ENCODE results near the gene SUB1. TPM values are rescaled to one million over a fixed set of nuclear protein-coding genes. Genes with fewer than 3 reads are reported as not detected.

The SUB1 gene
- total and polyA plus RNA-seq, 8 donors, result 42.0 to 198 (median 119) TPM

DNA sequence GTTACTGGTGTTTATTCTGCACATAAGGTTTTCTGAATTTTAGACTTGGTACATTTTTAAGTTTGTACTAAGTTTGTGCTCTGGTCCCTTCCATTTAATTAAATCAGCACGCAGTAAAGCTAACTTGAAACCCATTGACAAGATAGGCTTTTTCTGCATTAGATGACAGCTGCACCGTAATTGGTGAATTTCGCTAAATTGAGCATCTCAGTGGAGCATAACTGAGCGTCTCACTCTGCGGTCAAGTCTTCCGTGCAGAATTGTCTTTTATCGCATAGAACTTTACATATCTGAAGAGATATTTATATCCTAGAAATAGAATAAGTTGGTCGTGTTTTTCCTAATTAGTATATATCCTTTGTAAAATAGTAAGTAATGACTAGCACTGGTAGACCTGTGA lies 4.1 kb downstream of the SUB1 start:
- peaks cover 7 to 72% (median 38%) of the 10 kb centered on the region in 4 donors for H3K4me1 ChIP-seq
- WGBS, 5 donors, result 85 to 87% (median 86%) methylated on average over 8 of the region's 8 CpGs
- H3K4me3 ChIP-seq, result no peak overlapping the region
- H3K27me3 ChIP-seq, result no peaks in the 10 kb centered on the region
- no peak for TF ChIP-seq POLR2A (IDR thresholded peaks at IDR 0.05)
- TF ChIP-seq, protein P1, sequence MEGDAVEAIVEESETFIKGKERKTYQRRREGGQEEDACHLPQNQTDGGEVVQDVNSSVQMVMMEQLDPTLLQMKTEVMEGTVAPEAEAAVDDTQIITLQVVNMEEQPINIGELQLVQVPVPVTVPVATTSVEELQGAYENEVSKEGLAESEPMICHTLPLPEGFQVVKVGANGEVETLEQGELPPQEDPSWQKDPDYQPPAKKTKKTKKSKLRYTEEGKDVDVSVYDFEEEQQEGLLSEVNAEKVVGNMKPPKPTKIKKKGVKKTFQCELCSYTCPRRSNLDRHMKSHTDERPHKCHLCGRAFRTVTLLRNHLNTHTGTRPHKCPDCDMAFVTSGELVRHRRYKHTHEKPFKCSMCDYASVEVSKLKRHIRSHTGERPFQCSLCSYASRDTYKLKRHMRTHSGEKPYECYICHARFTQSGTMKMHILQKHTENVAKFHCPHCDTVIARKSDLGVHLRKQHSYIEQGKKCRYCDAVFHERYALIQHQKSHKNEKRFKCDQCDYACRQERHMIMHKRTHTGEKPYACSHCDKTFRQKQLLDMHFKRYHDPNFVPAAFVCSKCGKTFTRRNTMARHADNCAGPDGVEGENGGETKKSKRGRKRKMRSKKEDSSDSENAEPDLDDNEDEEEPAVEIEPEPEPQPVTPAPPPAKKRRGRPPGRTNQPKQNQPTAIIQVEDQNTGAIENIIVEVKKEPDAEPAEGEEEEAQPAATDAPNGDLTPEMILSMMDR (IDR thresholded peaks at IDR 0.05), result no peak
- H3K36me3 ChIP-seq, result peaks cover 30 to 58% (median 55%) of the 10 kb centered on the region in 4 donors
- no peak overlapping the region for H3K27ac ChIP-seq
- DNase-seq, result no peak
- peaks cover 0 to 7% (median 0%) of the 10 kb centered on the region in 4 donors for H3K9me3 ChIP-seq
- intact Hi-C loops (cut with DNase I; ENCODE audit: low total_unique reads), result no loop called here

DNA sequence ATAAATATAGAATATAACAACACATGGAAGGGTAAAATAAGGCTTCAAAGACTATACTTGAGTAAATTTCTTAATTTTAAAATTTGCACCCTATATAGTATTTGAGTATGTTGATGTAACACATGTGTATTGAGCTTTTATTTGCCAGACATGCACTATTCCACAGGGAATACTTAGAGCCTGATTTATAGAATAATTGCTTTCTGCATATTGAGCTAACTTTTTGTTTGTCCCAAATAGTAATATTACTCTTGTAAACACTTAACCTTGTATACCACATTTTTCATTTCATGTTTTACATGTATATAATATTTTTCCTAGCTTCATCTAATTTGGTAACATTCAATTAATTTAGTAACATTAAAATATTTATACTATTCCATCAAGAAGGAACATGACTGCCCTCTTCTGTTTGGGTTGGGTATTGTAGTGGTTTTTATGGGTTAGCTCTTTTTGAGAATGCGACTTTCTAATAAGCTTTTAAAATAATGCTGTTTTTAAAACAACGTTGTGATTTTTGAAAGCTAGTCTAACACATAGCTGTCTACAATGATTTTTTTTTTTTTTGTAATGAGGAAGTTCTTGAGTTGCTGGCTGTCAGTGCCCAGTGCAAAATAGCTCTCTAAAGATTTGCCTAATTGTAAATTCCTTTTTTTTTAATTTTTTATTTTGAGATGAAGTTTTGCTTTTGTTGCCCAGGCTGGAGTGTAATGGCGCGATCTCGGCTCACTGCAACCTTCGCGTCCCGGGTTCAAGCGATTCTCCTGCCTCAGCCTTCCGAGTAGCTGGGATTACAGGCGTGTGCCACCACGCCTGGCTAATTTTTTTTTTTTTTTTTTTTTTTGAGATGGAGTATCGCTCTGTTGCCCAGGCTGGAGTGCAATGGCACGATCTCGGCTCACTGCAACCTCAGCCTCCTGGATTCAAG lies 4.8 kb downstream of the SUB1 start:
- intact Hi-C loops (cut with DNase I; ENCODE audit: low total_unique reads), result loop anchor here (5.0 kb wide), 1 partner anchor 98 kb away; no protein-coding TSS in a partner anchor
- TF ChIP-seq, protein P1 (IDR thresholded peaks at IDR 0.05), result peak in 5 of 7 experiments; percentile 40 to 85 (median 72)
- TF ChIP-seq EP300 (IDR thresholded peaks at IDR 0.05), result no peak
- 79 to 85% (median 83%) methylated on average over 13 to 15 of the region's 15 CpGs for WGBS, 5 donors
- H3K27ac ChIP-seq, result no peak overlapping the region
- H3K4me1 ChIP-seq, result peaks cover 7 to 72% (median 35%) of the 10 kb centered on the region in 4 donors
- H3K9me3 ChIP-seq, result no peaks in the 10 kb centered on the region
- no peaks in the 10 kb centered on the region for H3K27me3 ChIP-seq
- DNase-seq, result peak in 1 of 2 donors; percentile 80
- H3K4me3 ChIP-seq, result no peak overlapping the region
- H3K36me3 ChIP-seq, result peaks cover 30 to 66% (median 63%) of the 10 kb centered on the region in 4 donors

GRCh38 chr5:32595118-32595517 lies 9.8 kb downstream of the SUB1 start:
- H3K4me1 ChIP-seq, result peaks cover 6 to 78% (median 30%) of the 10 kb centered on the region in 4 donors
- no peak overlapping the region for H3K4me3 ChIP-seq
- TF ChIP-seq POLR2A (IDR thresholded peaks at IDR 0.05) (no peak), EP300 (IDR thresholded peaks at IDR 0.05) (no peak), POLR2AphosphoS5 (IDR thresholded peaks at IDR 0.05) (no peak)
- TF ChIP-seq, protein P1 (IDR thresholded peaks at IDR 0.05), result no peak
- no peak overlapping the region for H3K27ac ChIP-seq
- intact Hi-C loops (cut with DNase I; ENCODE audit: low total_unique reads), result no loop called here
- peaks cover 23 to 89% (median 88%) of the 10 kb centered on the region in 4 donors for H3K36me3 ChIP-seq
- 55 to 74% (median 66%) methylated on average over 2 of the region's 2 CpGs for WGBS, 5 donors
- H3K9me3 ChIP-seq, result no peaks in the 10 kb centered on the region
- H3K27me3 ChIP-seq, result no peaks in the 10 kb centered on the region
- no peak for DNase-seq

- intact Hi-C loops (cut with DNase I; ENCODE audit: low total_unique reads), result no loop called here
- 43 to 47% (median 43%) methylated on average over 2 of the region's 2 CpGs for WGBS, 5 donors
- Histone ChIP-seq H3K27me3 (no peaks in the 10 kb centered on the region), H3K4me3 (no peak overlapping the region), H3K4me1 (peaks cover 6 to 82% (median 37%) of the 10 kb centered on the region in 4 donors), H3K27ac (peak overlapping the region in 1 of 5 donors; percentile 0), H3K9me3 (no peaks in the 10 kb centered on the region), H3K36me3 (peaks cover 17 to 91% (median 88%) of the 10 kb centered on the region in 4 donors)
- DNase-seq, result no peak
- TF ChIP-seq POLR2A (IDR thresholded peaks at IDR 0.05), result no peak
- TF ChIP-seq EP300 (IDR thresholded peaks at IDR 0.05), result no peak
- TF ChIP-seq, protein P1 (IDR thresholded peaks at IDR 0.05), result no peak
- TF ChIP-seq POLR2AphosphoS5 (IDR thresholded peaks at IDR 0.05), result no peak
These were observed 11.8 kb downstream of the SUB1 start for GRCh38 chr5:32597041-32597629.
